Cardiac muscle cell (in vitro differentiated cells and primary cell): ENCODE measurements around the gene BAZ2A. TPM values are rescaled to one million over a fixed set of nuclear protein-coding genes. Genes with fewer than 3 reads are reported as not detected.
"Not testable (repeated sequence)": the region's sequence is repeated elsewhere in the genome, so short reads cannot be mapped to it uniquely, and the experiment has no call there.

Experiments used
- DNase-seq, 2 donors: peaks; one replicate each; pipeline versions ENCODE4 v3.0.0 to v3.0.0-alpha.2; 2010 to 2017; ENCODE audit warnings: low read depth in 1 of 2, low spot score in 1 of 2
- H3K27ac ChIP-seq: fragments of 200-600 bp; sonication (generic); 2 replicates; pipeline ENCODE4 v1.5.1; 2016
- H3K27me3 ChIP-seq: fragments of 200-600 bp; sonication (generic); 2 replicates; pipeline ENCODE4 v1.6.0; 2016; ENCODE audit warnings: control low read depth
- H3K36me3 ChIP-seq: fragments of 200-600 bp; sonication (generic); 2 replicates; pipeline ENCODE4 v1.5.1; 2016; ENCODE audit warnings: control low read depth
- H3K4me1 ChIP-seq: fragments of 200-600 bp; sonication (generic); 2 replicates; pipeline ENCODE4 v1.8.1; 2017; ENCODE audit warnings: low read depth, mild to moderate bottlenecking, mixed run types
- H3K4me3 ChIP-seq: fragments of 200-600 bp; sonication (generic); 2 replicates; pipeline ENCODE4 v1.5.1; 2016; ENCODE audit warnings: mild to moderate bottlenecking
- H3K9me3 ChIP-seq: fragments of 200-600 bp; sonication (generic); 2 replicates; pipeline ENCODE4 v1.5.1; 2017; ENCODE audit warnings: low read depth, mild to moderate bottlenecking, control low read depth
- CTCF ChIP-seq: IDR thresholded peaks from 2 replicates; pipeline ENCODE4 v1.5.1; 2012; ENCODE audit warnings: low read depth, mild to moderate bottlenecking, low read length
- polyA plus RNA-seq: library from polyadenylated mRNA; unstranded; fragments of >200 nt; fragmentation: Nextera tagmentation; extraction: Ambion mirVana; gene quantifications from 2 replicates; pipeline ENCODE4 v1.2.1, GENCODE V29; 2016
- total RNA-seq: library from RNA; depleted of rRNA; stranded (reverse); fragments of >200 nt; gene quantifications from 2 replicates; pipeline ENCODE4 v1.2.3, GENCODE V29; 2016

Gene BAZ2A
- total and polyA plus RNA-seq, 2 experiments from 2014 or later = 65.0 to 153 TPM

DNA sequence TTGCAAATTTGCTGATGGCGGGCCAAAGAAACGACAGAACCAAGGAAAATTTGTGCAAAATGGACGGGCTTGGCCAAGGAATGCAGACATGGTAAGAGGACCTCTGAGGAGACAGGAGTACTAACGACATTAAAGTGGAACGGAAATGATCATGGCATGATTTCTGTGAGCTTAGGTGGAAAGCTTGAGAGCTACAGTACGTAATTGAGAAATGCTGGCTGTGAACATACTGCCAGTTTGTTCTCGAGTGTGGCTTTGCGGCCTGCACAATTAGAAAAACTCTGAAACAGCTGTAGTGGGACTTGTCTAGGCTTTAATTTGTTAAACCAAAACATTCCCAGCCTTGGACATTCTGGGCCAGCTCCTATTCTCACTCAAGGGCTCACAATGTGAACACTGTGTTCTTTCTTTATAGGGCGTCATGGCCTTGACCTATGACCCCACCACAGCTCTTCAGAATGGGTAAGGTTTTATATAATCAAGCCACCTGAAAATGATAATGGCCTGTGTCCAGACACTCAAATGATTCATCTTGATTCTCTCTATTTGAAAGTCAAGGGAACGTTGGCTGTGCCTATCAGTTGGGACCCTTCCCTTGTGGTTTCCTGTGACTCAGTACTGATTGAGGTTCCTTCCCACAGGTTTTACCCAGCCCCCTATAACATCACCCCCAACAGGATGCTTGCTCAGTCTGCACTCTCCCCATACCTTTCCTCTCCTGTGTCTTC lies 48.5 kb downstream of the BAZ2A start:
- Histone ChIP-seq H3K4me3 (no peak overlapping the region), H3K36me3 (peaks cover 10% of the 10 kb centered on the region), H3K4me1 (no peaks in the 10 kb centered on the region), H3K27me3 (no peaks in the 10 kb centered on the region), H3K27ac (no peak overlapping the region), H3K9me3 (no peaks in the 10 kb centered on the region)
- TF ChIP-seq CTCF = no peak
- DNase-seq = no peak

DNA sequence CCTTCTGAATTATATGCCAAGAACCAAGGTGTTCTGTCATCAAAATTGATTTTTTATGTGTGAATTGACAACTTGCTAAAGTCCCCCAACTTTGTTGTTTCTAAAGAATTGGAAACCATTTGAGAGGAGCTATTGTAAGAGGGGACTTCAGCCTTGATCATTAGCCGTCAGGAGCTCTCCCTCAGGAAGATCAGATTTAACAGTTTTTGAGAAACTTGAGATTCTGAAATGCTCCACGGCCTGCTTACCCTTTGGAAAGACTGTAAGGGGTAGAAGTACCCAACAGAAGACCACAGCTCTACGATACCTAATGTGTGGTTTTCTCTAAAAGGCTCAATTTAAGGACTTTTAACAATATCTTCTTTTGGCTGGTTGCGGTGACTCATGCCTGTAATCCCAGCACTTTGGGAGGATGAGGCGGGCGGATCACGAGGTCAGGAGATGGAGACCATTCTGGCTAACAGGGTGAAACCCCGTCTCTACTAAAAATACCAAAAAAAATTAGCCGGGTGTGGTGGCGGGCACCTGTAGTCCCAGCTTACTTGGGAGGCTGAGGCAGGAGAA lies 51.1 kb downstream of the BAZ2A start:
- Histone ChIP-seq H3K4me1 (no peaks in the 10 kb centered on the region), H3K36me3 (peaks cover 14% of the 10 kb centered on the region), H3K9me3 (no peaks in the 10 kb centered on the region), H3K27me3 (no peaks in the 10 kb centered on the region), H3K27ac (no peak overlapping the region), H3K4me3 (no peak overlapping the region)
- TF ChIP-seq CTCF = no peak
- DNase-seq = no peak

- not testable (repeated sequence) for DNase-seq, H3K27ac ChIP-seq, H3K4me1 ChIP-seq, H3K4me3 ChIP-seq, H3K9me3 ChIP-seq, H3K27me3 ChIP-seq
- H3K36me3 ChIP-seq = peaks cover 20% of the 10 kb centered on the region
Observed at GRCh38 chr12:56577248-56577647, 52.9 kb downstream of the BAZ2A start.

- no peak for TF ChIP-seq CTCF
- DNase-seq = peak in 1 of 2 donors; percentile 82
- no peaks in the 10 kb centered on the region for H3K4me1 ChIP-seq
Observed at GRCh38 chr12:56574210-56574609, 55.9 kb downstream of the BAZ2A start.

DNA sequence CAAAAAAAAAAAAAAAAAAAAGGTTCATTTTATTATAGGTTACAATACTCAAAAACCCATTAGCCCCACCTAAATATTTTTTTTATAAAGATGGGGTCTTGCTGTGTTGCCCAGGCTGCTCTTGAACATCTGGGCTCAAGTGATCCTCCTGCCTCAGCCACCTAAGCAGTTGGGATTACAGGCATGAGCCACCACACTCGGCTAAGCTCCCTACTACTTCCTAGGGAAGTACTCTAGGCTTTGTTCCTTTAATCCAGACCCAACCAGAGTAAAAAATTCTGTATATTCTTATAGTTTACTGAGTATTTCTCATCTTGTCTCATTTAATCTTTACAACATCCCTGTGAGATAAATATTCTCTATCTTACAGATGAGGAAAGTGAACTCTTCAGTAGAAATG lies 57.8 kb downstream of the BAZ2A start:
- H3K27ac ChIP-seq = no peak overlapping the region
- no peak overlapping the region for H3K4me3 ChIP-seq
- no peaks in the 10 kb centered on the region for H3K27me3 ChIP-seq
- peaks cover 10% of the 10 kb centered on the region for H3K36me3 ChIP-seq
- no peaks in the 10 kb centered on the region for H3K9me3 ChIP-seq
- DNase-seq = no peak
- no peak for TF ChIP-seq CTCF
- H3K4me1 ChIP-seq = no peaks in the 10 kb centered on the region

More at GRCh38 chr12:56574210-56574609, 55.9 kb downstream of the BAZ2A start:
- no peaks in the 10 kb centered on the region for H3K27me3 ChIP-seq
- H3K4me3 ChIP-seq = no peak overlapping the region
- H3K36me3 ChIP-seq = peaks cover 10% of the 10 kb centered on the region
- no peaks in the 10 kb centered on the region for H3K9me3 ChIP-seq
- no peak overlapping the region for H3K27ac ChIP-seq

- H3K4me1 ChIP-seq = no peaks in the 10 kb centered on the region
- DNase-seq = peak; percentile 4 to 36
- no peaks in the 10 kb centered on the region for H3K27me3 ChIP-seq
- H3K36me3 ChIP-seq = peaks cover 10% of the 10 kb centered on the region
- no peak for TF ChIP-seq CTCF
- no peaks in the 10 kb centered on the region for H3K9me3 ChIP-seq
- no peak overlapping the region for H3K27ac ChIP-seq
- H3K4me3 ChIP-seq = no peak overlapping the region
Observed at GRCh38 chr12:56571121-56571520, 59.0 kb downstream of the BAZ2A start.
